ENCODE results near the gene WTIP.
"Not testable (repeated sequence)": the region's sequence is repeated elsewhere in the genome, so short reads cannot be mapped to it uniquely, and the experiment has no call there.

Gene WTIP

GRCh38 chr19:34501339-34502320, 20.1 kb downstream of the WTIP start:
- no peak overlapping the region for H3K4me3 ChIP-seq (ENCODE audit: low read depth, low read length)
- DNase-seq (ENCODE audit: low read depth), result peak; percentile 48

GRCh38 chr19:34502582-34503411, 21.2 kb downstream of the WTIP start:
- DNase-seq (ENCODE audit: low read depth), result no peak
- no peak overlapping the region for H3K4me3 ChIP-seq (ENCODE audit: low read depth, low read length)

GRCh38 chr19:34503531-34504272, 22.1 kb downstream of the WTIP start:
- no peak overlapping the region for H3K4me3 ChIP-seq (ENCODE audit: low read depth, low read length)
- DNase-seq (ENCODE audit: low read depth), result no peak

- H3K4me3 ChIP-seq (ENCODE audit: low read depth, low read length), result no peak overlapping the region
- DNase-seq (ENCODE audit: low read depth), result no peak
Measured at GRCh38 chr19:34504273-34504808, 22.8 kb downstream of the WTIP start.

GRCh38 chr19:34504809-34505291, 23.3 kb downstream of the WTIP start:
- no peak overlapping the region for H3K4me3 ChIP-seq (ENCODE audit: low read depth, low read length)
- no peak for DNase-seq (ENCODE audit: low read depth)

- H3K4me3 ChIP-seq (ENCODE audit: low read depth, low read length), result no peak overlapping the region
- DNase-seq (ENCODE audit: low read depth), result no peak
Measured at GRCh38 chr19:34505321-34506025, 23.9 kb downstream of the WTIP start.

- DNase-seq (ENCODE audit: low read depth), result no peak
- H3K4me3 ChIP-seq (ENCODE audit: low read depth, low read length), result no peak overlapping the region
Measured at GRCh38 chr19:34506026-34506370, 24.4 kb downstream of the WTIP start.

GRCh38 chr19:34507414-34508067, 26.0 kb downstream of the WTIP start:
- H3K4me3 ChIP-seq (ENCODE audit: low read depth, low read length), result no peak overlapping the region
- DNase-seq (ENCODE audit: low read depth), result no peak

- no peak overlapping the region for H3K4me3 ChIP-seq (ENCODE audit: low read depth, low read length)
Measured at GRCh38 chr19:34508540-34508939, 27.0 kb downstream of the WTIP start.

GRCh38 chr19:34510904-34511303, 29.3 kb downstream of the WTIP start:
- H3K4me3 ChIP-seq (ENCODE audit: low read depth, low read length); DNase-seq (ENCODE audit: low read depth): not testable (repeated sequence)

More at GRCh38 chr19:34508540-34508939, 27.0 kb downstream of the WTIP start:
- DNase-seq (ENCODE audit: low read depth), result no peak

GRCh38 chr19:34512254-34512822, 30.8 kb downstream of the WTIP start:
- no peak overlapping the region for H3K4me3 ChIP-seq (ENCODE audit: low read depth, low read length)
- DNase-seq (ENCODE audit: low read depth), result no peak

GRCh38 chr19:34513767-34514166, 32.2 kb downstream of the WTIP start:
- H3K4me3 ChIP-seq (ENCODE audit: low read depth, low read length), result no peak overlapping the region
- no peak for DNase-seq (ENCODE audit: low read depth)

GRCh38 chr19:34519602-34520001, 38.0 kb downstream of the WTIP start:
- no peak overlapping the region for H3K4me3 ChIP-seq (ENCODE audit: low read depth, low read length)
- no peak for DNase-seq (ENCODE audit: low read depth)

GRCh38 chr19:34523408-34523807, 41.9 kb downstream of the WTIP start:
- H3K4me3 ChIP-seq (ENCODE audit: low read depth, low read length), result no peak overlapping the region
- no peak for DNase-seq (ENCODE audit: low read depth)

- no peak overlapping the region for H3K4me3 ChIP-seq (ENCODE audit: low read depth, low read length)
- no peak for DNase-seq (ENCODE audit: low read depth)
Measured at GRCh38 chr19:34525001-34525400, 43.4 kb downstream of the WTIP start.

GRCh38 chr19:34534206-34534605, 52.6 kb downstream of the WTIP start:
- no peak overlapping the region for H3K4me3 ChIP-seq (ENCODE audit: low read depth, low read length)
- DNase-seq (ENCODE audit: low read depth), result no peak

GRCh38 chr19:34539396-34539795, 57.8 kb downstream of the WTIP start:
- H3K4me3 ChIP-seq (ENCODE audit: low read depth, low read length), result no peak overlapping the region
- no peak for DNase-seq (ENCODE audit: low read depth)

All from skeletal muscle cell (primary cell).